Uterus (tissue), 2 donors: ENCODE measurements around the gene TM9SF3.

ENCODE experiments used
- POLR2A ChIP-seq, 2 donors: fragments of 450-650 bp; IDR thresholded peaks; one replicate each; pipeline ENCODE4 v1.6.1; 2016; ENCODE audit warnings: antibody characterized with exemption in 2 of 2, mild to moderate bottlenecking in 1 of 2, moderate library complexity in 1 of 2
- TF ChIP-seq, protein P1 (sequence below), 4 experiments: fragments of 200-600 bp in 2 of 4; fragments of 450-650 bp in 2 of 4; sonication (generic) in 2 of 4; IDR thresholded peaks; one replicate each; pipeline ENCODE4 v1.5.1; 2016 to 2019; ENCODE audit warnings: antibody characterized with exemption in 4 of 4, mild to moderate bottlenecking in 2 of 4, moderate library complexity in 1 of 4

DNA sequence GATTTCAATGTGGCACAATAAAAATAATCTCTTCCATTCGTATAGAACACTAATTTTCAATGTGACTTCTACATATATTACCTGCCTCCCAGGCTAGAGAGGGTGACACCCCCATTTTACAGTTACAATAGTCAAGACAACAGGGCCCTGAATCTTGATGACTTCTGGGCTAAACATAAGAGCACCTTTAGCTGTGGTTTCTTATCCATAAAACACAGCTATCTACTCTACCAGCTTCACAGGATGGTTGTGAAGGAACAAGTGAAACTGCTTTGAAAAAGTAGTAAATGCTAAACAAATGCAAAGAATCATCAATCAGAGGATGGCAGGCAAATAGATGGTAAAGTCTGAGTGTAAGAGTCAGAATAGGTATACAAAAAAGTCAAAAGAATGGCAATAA is 69.5 kb downstream of the TM9SF3 start:
- TF ChIP-seq, protein P1, sequence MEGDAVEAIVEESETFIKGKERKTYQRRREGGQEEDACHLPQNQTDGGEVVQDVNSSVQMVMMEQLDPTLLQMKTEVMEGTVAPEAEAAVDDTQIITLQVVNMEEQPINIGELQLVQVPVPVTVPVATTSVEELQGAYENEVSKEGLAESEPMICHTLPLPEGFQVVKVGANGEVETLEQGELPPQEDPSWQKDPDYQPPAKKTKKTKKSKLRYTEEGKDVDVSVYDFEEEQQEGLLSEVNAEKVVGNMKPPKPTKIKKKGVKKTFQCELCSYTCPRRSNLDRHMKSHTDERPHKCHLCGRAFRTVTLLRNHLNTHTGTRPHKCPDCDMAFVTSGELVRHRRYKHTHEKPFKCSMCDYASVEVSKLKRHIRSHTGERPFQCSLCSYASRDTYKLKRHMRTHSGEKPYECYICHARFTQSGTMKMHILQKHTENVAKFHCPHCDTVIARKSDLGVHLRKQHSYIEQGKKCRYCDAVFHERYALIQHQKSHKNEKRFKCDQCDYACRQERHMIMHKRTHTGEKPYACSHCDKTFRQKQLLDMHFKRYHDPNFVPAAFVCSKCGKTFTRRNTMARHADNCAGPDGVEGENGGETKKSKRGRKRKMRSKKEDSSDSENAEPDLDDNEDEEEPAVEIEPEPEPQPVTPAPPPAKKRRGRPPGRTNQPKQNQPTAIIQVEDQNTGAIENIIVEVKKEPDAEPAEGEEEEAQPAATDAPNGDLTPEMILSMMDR (IDR thresholded peaks at IDR 0.05), result no peak
- TF ChIP-seq POLR2A (IDR thresholded peaks at IDR 0.05), result no peak
